NOMO-1 treated with DMSO at 0.1 percent for 48 hours (cell line): ENCODE results near the gene CHRNG.
"Not testable (repeated sequence)": the region's sequence is repeated elsewhere in the genome, so short reads cannot be mapped to it uniquely, and the experiment has no call there.

Experiments used
- DNase-seq: peaks from one replicate; lab custom pipeline; 2025; ENCODE audit not compliant: unreplicated experiment; lab: John Stamatoyannopoulos, UW

Gene CHRNG

DNA sequence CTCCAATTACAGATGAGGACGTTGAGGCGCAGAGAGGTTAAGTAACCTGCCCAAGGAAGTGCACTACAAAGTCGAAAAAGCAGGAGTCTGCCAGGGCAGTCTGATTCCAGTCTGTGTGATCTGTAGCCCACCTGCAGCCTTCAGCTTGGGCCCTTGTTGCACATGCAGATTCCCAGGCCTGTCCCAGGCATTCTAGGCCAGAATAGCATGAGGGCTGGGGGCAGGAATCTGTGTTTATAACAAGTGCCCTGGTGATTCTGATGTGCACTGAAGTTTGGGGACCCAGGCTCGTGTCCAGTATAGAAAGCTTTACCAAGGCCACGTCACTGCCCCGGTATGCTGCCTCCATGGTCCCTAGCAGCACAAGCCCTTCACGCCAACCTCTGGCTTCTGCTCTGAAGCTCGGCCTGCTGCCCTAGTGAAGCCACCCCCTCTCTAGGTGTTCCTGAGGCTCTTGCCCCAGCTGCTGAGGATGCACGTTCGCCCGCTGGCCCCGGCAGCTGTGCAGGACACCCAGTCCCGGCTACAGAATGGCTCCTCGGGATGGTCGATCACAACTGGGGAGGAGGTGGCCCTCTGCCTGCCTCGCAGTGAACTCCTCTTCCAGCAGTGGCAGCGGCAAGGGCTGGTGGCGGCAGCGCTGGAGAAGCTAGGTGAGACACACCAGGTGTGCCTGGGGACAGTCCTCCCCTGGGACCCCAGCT, 4.6 kb downstream of the CHRNG start:
- DNase-seq: no peak

DNA sequence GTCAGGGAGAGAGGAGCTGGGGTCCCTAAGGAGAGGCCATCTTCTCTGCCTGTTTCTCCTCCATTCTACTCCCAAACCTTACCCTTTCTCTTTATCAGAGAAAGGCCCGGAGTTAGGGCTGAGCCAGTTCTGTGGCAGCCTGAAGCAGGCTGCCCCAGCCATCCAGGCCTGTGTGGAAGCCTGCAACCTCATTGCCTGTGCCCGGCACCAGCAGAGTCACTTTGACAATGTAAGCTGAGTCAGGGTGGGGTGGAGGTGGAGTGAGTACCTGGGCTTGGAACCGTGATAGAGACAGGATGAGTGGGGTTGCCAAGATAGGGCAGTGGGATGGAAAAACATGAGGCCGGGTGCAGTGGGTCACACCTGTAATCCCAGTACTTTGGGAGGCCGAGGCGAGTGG, 5.2 kb downstream of the CHRNG start:
- no peak for DNase-seq

DNA sequence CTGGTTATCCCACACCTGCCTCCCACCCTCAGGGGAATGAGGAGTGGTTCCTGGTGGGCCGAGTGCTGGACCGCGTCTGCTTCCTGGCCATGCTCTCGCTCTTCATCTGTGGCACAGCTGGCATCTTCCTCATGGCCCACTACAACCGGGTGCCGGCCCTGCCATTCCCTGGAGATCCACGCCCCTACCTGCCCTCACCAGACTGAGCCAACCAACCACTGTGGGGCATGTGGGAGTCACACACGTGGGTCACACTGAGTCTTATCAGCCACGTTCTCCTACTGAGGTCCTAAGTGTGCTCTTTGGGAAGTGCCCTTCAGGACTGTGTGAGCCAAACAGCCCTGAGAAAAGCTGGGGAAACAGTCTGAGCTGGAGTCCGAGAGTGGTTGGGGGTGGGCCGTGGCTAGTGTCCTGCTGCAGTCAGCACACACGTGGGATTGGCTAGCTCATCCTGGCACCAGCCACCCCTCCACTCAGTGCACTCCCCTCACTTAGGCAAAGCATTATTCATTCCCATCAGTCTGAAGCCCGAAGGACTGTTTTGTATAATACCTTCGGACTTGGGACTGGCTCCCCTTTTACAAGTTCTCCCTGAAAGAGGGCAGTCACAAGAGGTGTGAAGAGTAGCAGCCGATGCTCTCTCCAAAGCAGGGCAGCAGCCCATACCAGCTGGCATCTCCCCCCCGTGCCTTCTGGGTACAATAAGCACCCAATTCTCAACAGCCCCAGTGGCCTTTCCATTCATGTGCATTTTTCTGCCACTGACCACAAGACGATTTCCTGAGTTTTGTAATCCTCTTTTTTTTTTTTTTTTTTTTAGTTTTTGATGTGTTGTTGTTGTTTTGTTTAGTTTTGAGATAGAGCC, 6.3 kb downstream of the CHRNG start:
- no peak for DNase-seq

DNA sequence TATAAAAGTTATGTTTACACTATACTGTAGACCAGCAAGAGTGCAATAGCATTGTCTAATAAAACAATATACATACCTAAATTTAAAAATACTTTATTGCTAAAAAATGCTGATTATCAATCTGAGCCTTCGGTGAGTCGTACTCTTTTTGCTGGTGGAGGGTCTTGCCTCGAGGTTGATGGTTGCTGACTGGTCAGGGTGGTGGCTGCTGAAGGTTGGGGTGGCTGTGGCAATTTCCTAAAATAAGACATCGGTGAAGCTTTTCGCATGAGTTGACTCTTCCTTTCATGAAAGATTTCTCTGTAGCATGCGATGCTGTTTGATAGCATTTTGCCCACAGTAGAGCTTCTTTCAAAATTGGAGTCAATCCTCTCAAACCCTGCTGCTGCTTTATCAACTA, 8.5 kb downstream of the CHRNG start:
- no peak for DNase-seq

DNA sequence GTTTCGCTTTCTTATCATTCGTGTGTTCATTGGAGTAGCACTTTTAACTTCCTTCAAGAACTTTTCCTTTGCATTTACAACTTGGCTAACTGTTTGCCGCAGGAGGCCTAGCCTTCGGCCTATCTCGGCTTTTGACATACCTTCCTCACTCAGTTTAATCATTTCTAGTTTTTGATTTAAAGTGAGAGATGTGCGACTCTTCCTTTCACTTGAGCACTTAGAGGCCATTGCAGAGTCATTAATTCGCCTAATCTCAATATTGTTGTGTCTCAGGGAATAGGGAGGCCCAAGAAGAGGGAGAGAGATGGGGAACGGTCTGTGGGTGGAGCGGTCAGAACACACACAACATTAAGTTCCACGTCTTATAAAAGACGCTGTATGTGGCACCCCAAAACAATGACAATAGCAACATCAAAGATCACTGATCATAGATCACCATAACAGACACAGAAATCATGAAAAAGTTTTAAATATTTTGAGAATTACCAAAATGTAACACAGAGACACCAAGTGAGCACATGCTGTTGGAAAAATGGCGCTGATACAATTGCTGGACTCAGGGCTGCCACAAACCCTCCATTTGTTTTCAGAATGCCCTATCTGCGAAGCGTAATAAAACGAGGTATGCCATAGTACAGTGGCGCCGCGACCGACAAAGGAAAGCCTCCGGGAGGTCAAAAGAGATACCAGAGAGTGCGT, 10.3 kb downstream of the CHRNG start:
- DNase-seq: peak; percentile 32

DNA sequence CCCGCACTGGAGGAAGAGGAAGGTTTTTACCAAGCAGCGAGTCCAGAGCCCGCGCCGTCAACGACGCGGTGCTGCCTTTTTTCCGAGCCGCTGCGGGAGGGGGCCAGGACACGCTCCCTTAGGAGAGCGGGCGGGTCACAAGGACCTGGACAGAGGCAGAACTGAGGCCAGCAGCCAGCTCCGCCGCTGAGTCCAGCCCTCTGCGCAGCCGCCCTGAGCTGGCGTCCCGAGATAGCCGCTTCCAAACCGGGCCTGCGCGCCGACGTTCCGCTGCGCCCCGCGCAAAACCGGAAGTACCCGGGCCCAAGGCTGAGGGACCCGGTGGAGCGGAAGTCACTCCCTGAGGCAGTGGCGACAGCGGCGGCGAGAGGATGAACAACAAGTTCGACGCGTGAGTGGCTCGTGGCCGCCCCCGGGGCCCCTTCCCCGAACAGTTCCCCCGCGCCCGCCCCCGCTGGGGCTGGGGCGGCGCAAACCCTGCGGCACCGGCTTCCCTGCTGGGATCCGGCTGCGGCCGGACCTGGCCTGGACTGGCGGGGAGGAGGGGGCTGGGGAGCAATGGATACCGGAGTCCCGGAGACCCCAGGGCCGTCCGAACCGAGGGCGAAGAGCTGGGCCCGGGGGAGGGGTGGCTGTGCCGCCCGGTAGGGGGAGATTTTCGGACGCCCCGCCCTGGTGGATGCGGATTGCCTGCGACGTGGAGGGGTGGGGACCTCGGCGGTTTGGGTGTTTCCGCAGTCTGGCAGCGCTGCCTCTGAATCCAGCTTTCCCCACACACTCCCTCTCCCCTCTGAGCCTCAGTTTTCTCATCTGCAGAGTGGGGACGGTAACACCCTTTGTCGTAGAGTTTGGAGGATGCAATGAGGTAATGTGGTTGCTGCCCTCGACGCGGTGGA, 11.1 kb downstream of the CHRNG start, which contains the start of the genes EIF4E2 and TIGD1:
Gene EIF4E2 (plus strand): TSS at position 336 of the 896 bp plus-strand sequence. CDS start 36 bp downstream, at position 372.
Gene TIGD1 (minus strand): TSS at position 204 of the 896 bp plus-strand sequence. CDS start 675 bp downstream, outside the sequence.
- DNase-seq: peak; percentile 91

DNA sequence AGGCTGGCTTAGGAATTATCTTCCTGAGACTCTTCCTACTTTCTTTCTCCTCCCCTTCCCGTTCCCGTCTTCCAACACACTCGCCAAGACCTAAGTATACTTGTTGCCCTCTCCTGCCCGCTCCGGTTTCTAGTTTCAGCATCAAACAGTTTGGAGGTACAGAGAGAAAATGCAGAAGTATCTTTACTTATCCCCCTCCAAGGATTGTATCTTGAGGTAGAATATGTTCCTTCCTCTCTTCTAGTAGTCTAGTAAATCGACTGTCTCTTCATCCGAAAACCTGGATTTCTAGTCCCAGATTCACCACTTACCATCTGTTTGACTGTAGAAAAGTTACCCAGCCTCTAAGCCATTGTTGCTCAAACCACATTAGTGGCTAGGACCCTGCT, 11.8 kb downstream of the CHRNG start:
- peak; percentile 55 for DNase-seq

DNA sequence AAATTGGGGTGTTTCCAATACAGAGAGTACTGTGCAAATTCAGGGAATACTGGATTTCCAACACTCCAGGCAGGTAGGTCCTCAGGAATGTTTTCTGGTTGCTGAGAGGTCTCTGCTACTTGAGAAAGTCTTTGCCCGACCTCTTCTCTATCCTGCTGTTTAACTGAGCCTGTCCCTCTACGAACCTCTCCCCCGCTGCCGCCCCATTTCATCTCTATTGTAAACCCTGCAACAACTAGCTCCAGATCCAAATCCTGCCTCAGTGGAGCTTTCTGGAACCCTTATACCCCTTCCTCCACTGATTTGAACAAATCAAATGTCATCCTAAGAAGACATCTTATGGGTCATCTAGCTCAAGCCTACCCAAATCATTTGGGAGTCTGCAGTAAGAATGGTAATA, 12.3 kb downstream of the CHRNG start:
- no peak for DNase-seq

DNA sequence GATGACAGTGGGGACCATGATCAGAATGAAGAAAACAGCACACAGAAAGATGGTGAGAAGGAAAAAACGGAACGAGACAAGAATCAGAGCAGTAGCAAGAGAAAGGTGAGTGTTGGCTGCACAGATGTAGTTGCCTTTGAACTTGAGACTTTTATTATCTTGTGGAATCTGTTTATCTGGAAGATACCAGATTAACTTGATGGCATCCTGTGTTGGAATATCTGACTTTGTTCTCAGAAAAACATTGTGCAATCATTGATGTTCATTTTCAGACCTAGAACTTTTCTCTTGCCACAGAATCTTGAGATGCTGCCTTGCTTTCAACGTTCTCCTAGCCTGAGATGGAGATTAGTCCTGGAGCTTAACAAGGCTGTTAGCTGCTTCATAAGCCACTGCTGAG, 16.9 kb downstream of the CHRNG start:
- DNase-seq: no peak

DNA sequence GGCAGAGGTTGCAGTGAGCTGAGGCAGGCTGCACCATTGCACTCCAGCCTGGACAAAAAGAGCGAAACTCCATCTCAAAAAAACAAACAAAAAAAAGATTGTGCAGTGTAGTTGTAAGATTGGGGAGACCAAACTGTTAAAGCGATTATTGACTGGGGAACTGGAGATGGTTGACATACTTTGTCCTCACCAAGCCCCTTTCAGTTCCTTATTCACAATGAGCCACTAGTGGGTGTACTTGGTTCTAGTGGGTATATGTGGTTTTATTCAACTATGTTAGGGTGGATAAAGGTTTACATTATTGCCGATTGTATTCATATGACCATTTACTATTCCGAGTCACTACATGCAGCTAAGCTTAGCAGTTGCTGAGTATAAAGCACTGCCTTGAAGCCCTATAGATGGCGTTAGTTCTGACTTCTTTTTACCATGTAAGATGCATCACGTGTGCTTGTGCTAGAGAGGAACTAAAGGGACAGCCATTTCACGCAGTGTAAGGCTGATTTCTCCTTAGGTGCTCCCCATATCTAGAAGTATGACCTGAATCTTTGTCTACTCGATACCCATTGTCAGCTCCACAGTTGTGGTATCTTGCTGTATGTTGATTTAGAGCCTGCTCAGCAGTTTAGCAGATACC, 23.1 kb downstream of the CHRNG start:
- no peak for DNase-seq

DNA sequence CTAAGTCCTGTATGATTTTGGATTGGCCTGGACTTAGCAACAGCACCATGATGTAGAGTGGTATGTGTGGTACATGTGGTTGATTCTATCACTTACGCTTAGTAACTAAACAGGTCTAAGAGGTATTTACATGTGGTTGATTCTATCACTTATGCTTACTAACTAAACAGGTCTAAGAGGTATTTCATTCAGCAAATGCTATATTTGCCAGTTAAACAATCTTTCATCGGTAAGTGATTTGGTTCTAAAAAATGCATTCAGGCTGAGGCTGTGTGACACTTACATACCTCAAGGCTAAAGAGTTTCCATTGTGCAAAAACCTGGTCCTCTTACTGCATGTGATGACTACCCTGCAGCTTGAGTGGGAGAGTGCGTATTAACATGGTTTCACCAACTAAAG, 24.1 kb downstream of the CHRNG start:
- DNase-seq: no peak

DNA sequence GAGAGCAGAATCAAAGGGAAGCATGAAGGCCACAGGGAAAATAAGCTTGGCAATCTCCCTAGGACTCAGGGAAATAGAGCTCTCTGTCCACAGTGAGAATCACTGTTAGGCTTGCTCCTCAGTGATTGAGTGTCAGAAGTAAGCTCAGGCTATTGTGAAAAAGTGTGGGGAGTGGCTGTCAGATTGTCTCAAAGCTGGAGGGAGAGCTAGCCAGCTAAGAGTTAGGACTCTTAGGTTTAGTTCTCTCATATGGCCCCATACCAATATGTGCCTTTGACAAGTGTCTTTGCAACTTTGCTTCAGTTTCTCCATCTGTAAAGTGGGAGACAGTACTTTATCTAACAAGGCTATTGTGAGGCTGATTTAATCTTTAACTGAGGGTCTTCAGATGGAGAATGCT, 28.2 kb downstream of the CHRNG start:
- DNase-seq: no peak

DNA sequence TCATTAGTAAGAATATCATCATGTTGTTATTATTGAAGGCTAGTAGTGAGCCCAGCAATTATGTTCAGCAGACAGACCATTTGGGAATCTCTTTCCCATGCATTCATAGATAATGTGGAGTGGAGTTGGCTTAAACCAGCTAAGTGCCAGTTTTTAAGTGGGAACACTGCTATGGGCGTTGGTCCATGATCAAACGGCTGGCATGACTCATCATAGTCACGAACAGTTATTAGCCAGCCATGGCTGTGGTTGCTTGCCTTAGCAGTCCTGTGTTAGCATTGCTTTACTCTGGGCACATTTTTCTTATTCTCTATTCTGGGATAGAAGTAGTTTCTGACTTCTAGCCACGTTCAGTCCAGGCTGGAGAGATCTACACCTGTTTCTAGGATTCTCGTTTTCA, 28.7 kb downstream of the CHRNG start:
- DNase-seq: peak; percentile 56

DNA sequence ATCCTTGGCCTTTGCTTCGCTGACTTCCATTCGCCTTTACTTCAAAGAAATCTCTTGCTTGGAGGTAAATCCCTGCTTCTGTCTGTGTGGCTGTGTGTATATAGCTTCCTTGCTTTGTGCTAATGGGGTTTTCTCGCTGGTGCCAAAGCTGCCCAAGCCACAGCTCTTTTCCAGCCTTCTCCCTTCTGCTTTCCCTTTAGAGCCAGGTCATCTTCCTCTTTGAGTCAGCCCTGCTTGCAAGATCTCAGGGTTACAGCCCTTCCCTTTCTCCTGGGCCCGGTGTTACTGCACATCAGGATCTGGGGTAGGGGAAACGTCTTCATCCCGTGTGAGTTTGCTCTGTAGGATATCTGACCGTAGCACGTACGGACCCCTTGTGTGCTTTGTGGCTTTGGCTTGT, 30.0 kb downstream of the CHRNG start:
- DNase-seq: no peak

DNA sequence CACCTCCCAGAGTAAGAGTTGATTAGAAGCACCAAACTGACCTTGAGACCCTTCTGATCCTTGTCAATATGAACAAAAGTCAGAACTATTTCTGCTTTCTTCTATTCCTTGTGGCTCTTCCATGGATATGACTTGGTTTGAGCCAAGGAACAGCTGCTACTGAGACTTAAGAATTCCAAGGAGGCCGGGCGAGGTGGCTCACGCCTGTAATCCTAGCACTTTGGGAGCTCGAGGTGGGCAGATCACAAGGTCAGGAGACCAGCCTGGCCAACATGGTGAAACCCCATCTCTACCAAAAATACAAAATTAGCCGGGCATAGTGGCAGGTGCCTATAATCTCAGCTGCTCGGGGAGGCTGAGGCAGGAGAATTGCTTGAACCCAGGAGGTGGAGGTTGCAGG, 31.0 kb downstream of the CHRNG start:
- DNase-seq: not testable (repeated sequence)

DNA sequence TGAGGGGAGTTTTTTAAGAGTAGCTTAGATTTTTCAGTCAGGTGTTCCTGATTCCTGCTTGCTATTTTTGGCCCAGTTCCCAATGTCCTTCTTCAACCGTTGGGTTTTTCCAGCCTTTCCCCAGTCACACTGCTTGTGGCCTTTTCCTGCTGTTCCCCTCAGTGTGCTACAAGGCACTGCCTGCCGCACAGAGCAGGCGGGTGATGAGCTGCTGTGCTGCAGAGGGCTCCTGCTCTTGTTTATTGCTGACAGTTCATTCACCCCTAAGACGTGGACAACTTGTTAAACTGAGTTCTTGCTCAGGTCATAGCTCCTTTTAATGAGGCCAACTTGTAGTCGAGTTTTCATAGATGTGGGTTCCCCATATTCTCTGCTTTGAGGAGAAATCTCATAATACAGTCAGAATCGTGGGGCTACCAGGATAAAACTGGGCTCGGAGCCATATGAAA, 31.6 kb downstream of the CHRNG start:
- DNase-seq: no peak

DNA sequence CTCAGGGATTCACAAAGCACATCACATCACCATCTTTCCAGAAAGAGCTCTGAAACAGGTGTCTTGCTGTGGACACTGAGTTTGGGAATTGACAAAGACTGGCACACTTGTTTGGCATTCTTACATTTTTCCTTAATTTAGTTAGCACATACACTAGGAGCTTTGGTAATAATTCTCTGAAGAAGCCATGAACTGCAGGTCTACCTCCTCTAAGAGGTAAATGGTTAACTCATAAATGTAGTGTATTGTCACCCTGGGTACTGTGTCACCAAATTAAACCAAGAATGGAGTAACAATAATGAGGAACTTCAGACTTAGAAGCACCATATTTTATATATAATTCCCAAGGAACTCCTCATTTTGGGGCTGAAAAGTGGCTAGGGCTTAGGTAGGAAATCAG, 33.5 kb downstream of the CHRNG start:
- no peak for DNase-seq

DNA sequence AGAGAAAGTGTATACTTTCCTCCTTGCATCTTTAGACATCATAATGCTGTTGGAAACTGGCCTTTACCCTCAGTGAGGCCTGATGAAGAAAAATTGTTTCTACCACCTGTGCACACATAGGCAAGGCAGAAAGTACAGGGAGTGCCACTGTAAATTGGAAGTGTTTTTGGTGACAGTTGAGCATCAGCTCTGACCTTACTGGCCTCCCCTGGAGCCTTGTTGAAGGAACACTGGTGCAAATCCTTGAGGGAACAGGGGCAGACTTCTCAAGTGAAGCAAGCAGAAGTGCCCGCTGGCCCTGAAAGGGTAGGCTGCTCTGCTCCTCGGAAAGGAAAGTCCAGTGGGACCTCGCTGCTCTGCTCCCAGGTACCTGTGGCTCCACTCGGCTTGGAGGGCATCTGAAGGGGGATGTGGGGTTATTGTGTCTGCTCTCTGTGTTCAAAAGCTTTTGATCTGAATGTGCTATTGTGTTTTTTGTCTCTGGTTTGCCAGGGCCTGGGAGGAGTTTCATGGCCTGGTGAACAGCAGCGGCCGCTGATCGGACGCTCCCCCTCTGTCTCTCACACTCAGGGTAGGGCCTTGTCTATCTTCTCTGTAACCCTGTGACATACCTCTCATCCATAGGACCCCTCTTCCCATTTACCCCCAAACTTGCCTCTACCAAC, 34.4 kb downstream of the CHRNG start:
- no peak for DNase-seq

DNA sequence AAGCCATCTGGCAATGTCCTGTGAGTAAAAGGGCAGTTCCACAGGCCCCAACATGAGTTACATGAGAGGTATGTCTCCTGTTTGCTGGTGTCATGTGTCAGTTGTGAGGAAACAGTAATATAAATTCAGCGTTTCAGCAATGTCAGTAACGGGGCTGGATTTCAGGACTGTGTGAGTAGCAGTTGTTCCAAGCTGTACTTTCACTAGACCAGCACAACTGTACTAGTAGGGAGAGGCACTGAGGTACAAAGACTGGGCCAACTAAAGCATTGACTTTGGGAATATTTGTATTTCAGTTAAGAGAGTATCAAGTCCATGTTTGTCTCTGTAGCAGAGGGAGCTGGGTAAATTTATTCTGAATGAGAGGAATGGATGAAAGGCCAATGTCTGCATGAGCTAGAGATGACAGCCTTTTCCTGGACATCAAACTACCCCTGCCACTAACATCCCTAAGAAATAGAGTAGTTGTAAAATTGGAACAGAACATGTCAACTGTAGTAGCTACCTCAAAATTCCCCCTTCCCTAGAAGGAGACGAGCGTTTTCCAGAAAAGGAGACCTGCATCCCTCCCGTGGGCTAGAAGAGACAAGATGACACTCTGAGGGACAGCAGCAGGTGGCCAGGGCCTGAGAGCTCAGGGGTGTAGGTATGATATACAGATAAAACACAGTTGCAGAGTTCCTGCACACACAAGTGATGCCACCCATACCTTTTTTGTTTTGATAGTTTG, 35.3 kb downstream of the CHRNG start:
- DNase-seq: no peak
